Stimulated activated naive CD4-positive, alpha-beta T cell treated with Interleukin-2 at 50 U/mL for 16 hours (primary cell): ENCODE results near the gene LRRC3C.
A peak's percentile ranks its signal among the peaks of the same experiment; 100 is the strongest.
"Not testable (repeated sequence)": the region's sequence is repeated elsewhere in the genome, so short reads cannot be mapped to it uniquely, and the experiment has no call there.

Experiments
- DNase-seq: peaks from one replicate; lab custom pipeline; 2025; lab: John Stamatoyannopoulos, UW

LRRC3C gene

DNA sequence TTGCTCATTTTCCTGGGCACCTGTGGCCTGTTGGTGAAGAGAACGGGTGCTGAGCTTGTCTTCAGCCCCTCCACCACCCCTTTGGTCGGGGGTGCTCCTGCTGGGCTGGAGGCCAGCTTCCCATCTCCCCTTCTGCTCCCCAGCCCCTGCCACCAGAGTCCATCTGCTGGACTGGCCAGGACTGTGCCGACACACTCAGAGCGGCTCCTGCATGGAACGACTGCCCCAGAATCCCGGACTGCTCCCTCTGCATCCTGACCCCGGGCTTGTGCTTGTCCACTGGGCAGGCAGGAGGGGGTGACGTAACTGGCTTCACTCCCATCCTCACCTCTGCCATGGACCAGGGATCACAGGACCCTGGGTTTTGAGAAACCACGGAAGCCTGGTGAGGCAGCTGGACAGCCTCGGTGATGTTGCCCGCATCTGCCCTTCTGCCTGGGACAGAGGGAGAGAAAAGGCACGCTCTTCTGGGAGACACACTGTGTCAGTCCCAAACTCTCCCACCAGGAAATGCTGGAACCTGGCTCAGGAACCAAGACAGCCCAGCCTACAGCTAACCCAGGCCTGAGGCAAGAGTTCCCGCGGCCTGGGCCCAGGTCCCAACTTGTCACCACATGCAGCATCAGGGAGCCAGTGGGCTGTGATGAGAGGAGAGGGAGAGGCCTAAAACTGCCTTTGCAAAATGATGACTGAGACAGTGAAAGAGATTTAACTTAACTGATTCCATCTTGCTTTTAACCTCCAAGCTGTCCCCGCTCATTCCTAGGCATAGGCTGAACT lies 19.2 kb downstream of the LRRC3C start:
- DNase-seq = no peak

DNA sequence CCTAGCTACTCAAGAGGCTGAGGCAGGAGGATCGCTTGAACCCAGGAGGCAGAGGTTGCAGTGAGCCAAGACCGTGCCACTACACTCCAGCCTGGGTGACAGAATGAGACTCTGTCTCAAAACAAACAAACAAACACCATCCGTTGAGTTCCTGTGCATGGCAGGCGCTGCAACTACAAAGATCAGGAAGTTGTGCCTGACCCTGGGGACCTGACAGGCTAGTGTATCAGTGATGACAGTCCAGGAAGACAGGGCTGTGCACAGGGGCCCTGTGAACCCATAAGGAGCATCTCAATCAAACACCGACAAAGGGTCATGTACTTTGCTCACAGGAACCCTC lies 20.9 kb downstream of the LRRC3C start:
- DNase-seq = not testable (repeated sequence)

DNA sequence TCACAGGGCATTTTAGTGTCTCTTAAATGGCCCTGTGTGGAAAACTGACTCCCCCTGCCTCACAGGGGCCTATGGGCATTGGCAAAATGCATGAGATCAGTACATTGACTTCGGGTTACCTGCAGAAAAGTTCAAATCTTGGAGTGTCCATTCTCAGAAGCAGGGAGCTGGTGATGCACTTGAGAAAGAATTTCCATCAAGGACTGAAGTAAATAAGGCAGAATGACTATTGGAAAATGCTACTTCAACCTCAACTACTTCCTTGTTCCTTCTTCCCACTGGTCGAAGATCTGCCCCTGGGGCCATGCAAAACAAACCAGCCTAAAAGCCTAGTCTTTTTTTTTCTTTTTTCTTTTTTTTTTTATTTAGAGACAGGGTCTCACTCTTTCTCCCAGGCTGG lies 21.5 kb downstream of the LRRC3C start:
- no peak for DNase-seq

DNA sequence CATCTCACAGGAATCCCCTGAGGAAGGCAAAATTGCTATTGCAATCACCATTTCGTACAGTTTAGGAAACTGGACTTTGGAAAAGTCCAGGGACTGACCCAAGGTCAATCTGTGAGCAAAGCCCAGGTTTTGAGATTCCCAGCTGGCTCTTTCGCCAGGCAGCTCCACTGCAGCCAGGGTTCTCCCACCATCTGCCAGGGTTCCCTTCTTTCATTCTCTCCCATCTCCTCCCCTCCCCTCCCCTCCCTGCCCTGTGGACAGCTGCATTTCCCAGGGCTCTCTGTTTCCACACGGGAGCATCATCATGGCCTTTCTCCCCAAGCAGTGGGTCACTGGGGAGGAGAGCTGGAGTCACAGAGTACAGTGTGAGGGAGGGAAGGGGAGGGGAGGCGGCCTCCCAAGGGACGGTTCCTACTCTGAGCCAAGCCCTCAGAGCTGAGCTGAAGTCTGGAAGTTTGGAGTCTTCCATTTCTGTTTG lies 23.4 kb downstream of the LRRC3C start:
- no peak for DNase-seq

DNA sequence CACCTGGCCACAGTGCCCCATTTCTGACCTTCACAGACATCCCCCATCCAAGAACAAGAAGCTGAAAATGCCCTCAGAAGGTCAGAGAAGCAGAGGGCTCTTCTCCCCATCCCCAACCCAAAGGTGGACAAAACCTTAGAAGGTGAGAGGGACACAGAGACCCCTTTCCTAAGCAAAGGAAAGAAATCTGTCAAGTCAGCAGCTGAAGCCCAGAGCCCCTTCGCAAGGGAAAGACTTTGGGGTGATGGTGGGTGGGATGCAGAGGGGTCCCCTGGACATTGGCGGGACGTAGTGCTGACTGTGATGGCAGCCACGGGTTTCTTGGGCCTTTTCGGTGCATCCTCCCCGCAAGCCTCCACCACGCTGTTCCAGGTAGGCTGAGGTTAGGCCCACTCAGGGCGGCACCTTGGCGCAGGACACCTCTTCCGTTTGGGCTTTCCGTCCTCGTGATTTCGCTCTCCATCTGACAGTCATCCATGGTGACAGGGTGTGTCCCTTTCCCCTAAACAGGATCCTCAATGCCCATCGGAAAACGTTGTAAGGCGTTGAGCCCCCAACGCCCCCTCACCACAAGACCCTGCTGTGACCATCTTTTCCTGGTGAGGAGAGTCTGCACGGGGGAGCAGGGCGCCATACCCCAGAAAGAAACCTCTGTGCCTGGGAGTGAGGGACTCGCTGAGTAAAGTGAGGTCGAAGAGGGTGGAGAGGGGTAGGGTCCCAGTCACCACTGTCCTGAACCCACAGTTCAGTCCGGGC lies 24.6 kb downstream of the LRRC3C start:
- DNase-seq = no peak

DNA sequence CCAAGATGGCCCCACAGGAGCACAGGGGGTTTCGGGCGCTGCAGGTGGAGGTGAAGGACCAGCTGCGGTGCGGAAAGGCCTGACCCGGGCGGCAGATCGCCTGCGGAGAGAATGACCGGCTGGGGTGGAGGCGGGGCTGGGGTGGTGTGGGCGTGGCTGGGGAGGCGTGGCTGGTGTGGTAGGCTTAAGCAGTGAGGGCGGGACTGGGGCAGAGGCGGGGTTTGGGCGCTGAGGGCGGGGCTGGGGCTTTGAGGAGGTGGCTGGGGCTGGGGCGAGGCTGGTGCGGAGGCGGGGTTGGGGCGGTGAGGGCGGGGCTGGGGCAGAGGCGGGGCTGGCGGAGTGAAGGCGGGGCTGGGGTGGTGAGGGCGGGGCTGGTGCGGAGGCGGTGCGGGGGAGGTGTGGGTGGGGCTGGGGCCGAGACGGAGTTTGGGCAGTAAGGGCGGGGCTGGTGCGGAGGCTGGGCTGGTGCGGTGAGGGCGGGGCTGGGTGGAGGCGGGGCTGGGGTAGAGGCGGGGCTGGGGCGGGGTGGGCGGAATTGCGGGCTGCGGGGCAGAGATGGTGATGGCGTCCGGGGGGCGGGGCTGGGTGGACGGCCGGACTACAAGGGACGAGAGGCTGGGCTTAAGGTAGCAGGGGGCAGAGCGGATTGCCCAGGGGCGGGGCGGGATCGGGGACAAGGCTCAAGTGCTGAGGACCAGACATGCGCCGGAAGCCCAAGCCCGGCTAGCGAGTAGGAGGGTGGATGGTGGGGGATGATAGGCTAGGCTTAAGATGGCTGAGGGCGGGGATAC lies 25.3 kb downstream of the LRRC3C start:
- DNase-seq = peak; percentile 95

DNA sequence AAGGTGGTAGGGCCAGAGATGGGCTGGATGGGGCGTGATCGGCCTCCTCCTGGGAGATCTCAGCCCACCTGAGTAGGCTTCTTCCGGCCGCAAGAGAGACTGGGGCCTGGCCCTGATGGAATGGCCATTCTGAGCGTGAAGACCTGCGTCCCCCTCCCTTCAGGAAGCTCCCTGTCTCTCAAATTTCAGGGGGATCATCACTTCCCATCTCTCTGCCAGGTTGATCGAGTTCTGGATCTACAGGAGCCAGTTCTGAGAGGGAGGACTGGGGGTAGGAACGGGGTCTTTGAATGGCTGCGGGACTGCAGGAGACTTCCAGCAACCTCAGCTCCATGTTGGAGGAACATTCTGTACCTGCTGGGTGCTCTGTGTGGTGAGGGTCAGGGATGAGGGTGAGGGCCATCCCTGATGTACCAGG lies 25.9 kb downstream of the LRRC3C start:
- no peak for DNase-seq

DNA sequence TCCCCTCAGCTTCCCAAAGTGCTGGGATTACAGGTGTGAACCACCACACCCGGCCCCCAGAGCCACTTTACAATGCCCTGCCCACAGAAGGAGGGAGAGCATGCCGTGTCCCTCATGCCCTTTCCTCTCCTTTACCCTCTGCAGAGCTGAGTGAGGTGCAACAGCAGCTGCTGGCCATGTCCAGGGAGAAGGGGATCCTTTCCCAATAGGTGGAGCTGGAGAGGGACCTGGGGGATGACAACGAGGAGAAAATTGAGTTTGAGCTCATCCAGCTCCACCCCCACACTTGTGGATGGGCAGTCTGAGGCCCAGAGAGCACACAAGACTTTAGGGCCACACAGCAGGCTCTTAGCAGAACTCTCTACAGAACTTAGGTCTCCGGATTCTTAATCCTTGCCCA lies 27.3 kb downstream of the LRRC3C start:
- no peak for DNase-seq

DNA sequence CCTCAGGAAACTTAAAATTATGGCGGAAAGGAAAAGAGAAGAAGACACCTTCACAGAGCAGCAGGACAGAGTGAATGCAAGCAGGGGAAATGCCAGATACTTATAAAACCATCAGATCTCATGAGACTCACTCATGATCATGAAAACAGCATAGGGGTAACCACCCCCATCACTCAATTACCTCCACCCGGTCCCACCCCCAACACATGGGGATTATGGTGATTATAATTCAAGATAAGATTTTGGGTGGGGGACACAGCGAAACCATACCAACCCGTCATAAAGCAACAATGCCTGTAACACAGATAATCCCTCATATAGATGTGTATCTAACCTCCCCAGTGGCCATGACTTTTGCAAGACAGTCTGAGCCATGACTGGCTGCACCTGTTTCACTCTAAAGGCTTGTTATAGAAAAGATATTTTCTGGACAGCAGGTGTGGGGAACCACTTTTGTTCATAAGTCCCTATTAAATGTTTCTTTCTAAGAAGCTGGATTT lies 28.2 kb downstream of the LRRC3C start:
- DNase-seq = no peak

DNA sequence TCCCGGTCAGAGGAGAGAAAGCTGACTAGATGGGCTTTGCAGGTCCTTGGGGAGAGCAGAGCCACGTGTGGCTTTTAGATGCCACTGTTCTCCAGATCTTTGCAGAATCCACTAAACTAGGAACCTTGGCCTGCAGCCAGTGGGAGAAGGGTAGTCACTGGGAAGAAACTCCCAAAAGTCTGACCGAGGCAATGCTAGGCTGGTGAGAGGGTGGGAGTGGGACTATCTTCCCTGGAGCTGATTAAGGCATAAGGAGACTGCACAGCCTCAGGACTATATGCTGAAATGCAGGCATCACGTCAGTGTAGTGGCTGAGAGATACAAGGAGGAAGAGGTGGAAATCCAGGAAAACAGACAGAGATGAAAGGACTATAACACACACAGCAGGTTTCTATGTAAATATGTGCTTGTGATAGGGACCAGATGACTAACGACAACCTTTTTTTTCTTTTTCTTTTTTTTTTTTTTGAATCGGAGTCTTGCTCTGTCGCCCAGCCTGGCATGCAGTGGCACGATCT lies 33.1 kb downstream of the LRRC3C start:
- DNase-seq = no peak

DNA sequence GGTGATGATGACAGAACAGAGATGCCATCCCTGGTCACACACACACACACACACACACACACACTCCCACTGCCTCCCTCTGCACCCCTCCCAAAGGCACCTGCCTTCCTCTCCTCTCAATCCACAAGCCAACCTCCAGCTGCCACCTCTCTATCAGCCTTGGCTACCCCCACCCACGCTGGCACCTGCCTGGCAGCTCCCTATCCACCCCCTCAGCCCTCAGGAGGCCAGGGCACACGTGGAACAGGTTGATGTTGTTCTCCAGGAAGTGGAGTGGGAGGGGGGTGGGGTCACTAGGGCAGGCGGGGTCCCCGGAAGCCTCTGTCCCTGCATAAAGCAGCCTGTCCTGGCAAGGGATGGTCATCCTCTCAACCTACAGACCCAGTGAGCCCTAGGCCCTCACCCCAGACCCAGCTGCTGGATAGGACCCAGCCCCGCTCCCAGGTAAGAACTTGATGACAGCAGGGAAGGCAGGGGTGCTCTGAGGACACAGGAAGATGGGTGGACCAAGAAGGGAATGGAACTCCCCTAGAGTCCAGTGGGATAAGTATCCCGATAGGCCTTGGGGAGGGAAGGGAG lies 35.2 kb downstream of the LRRC3C start, which contains the start of gene GSDMA:
TSS of gene GSDMA (plus strand) at position 363 of the 579 bp plus-strand sequence. CDS start 2,684 bp downstream, outside the sequence.
- no peak for DNase-seq

DNA sequence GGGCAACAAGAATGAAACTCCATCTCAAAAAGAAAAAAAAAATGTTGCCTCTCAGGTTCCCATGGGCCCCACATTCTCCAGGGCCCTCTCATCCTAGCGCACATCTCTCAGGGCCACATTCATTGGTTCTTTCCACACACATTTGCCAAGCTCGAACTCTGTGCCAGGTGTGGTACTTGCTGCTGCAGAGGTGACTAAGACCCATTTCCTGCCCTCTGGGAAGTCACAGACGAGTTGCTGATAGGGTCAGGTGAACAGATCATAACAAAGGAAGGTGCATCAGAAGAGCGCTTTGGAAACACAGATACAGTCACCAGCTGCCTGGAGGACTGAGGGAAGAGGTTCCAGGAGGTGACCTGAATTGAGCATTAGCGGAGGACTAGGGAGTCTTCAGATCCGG lies 36.3 kb downstream of the LRRC3C start:
- no peak for DNase-seq

DNA sequence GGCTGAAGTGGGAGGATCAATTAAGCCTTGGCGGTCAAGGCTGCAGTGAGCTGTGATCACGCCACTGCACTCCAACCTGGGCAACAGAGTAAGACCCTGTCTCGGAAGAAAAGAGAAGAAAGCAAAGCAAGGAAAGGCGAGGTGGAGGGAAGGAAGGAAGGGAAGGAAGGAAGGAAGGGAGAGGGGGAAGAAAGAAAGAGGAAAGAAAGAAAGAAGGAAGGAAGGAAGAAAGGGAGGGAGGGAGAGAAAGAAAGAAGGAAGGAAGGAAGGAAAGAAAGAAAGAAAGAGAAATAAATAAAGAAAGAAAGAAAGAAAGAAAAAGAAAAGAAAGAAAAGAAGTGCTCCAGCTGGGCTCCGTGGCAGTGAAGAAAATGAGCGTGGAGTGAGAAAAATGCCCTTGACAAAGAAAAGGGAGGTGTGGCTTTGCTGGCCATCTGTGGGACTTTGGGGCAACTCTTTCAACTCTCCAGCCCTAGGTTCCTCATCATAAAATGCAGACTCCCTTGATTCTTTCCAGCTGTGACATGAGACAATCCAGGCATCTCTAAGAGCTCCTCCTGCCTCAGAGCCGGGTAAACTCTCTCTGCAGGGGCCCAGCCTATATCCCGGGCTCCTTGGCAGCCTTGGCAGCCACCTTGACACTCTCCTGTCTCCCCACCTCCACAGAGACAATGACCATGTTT lies 37.6 kb downstream of the LRRC3C start:
- DNase-seq = no peak

DNA sequence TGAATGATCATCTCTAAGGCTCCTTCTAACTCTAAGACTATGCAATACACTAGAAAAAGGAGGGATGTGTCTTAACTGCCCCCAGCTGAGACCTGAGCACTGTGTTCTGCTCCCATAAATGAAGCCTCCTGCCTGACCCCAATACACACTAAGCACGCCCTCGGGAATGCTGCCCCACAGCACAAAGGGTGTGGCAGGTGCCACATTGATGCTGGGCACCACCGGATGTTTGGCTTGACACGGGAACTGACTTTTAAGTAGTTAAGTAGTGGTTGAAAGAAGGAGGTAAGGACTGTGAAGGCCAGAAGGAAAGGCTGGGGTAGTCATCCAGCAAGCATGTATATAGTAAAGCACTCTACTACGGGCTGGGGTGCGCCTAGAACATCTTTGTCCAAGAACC lies 39.2 kb downstream of the LRRC3C start:
- no peak for DNase-seq

DNA sequence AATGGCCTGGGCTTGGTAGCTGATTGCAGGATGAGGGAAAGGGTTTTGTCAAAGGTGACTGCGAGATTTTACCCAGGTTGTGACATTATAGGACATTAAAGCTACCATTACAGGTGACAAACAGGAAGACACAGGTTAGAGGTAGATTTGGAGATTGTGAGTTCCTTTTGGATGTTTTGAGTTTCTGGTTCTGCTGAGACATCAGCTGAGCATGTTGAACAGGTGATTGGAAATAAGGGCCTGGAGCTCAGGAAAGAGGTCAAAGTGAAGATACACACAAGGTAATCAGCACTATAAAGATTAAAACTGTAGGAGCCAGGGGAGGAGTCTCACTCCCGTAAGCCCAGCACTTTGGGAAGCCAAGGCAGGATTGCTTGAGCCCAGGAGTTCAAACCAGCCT lies 41.2 kb downstream of the LRRC3C start:
- no peak for DNase-seq

DNA sequence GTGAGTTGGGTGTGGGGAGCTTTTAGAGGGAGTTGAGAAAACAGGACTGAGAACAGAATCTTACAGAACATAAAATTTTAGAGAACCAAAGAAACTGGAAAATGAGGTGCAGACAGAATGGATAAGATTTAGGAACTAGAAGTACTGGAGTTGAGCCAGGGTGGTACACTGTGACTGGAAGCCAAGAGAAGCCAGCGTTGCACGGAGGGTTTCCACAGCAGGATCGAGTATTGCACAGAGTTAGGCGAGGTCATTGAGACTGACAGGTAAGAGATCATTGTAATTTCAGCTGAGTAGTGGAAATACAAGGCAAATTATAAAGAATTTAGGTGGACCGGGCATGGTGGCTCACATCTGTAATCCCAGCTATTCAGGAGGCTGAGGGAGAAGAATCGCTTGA lies 41.8 kb downstream of the LRRC3C start:
- no peak for DNase-seq

DNA sequence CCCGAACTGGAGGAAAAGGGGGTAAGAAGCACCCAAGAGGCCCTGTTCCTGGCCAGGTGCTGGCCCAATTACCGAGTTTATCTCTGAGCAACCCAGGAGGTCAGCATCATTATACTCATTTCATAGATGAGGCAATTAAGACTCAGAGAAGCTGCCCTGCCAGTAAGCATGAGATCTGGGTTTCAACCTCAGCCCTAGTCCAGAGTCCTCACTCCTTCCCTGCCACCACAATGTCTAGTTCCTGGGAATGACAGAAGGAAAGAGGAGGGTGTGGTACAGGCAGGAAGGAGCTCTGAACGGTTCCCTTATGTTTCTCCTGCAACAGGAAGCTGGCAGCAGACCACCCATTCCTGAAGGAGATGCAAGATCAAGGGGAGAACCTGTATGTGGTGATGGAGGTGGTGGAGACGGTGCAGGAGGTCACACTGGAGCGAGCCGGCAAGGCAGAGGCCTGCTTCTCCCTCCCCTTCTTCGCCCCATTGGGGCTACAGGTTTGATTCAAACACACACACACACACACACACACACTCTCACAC lies 42.7 kb downstream of the LRRC3C start:
- DNase-seq = no peak

DNA sequence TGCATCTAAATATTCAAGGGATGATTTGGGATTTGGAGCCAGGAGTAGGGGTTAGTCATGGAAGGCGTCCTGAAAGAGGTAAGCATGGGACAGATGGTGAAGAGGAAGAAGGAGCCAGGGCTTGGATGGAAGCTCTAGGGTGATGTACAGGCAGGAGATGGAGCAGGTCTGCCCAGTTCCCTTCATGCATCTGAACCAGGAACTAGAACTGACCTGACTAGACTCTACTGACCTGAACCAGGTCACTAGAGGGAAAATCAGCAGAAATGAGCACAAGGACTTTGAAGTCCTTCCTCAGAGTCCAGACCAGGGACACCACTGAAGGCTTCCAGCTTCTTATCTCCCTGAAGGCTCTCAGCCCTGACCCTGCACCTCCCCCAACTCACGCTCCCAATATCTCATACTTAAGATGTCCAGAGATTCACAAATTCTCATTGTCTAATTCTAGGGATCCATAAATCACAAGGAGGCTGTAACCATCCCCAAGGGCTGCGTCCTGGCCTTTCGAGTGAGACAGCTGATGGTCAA lies 43.6 kb downstream of the LRRC3C start:
- DNase-seq = no peak

DNA sequence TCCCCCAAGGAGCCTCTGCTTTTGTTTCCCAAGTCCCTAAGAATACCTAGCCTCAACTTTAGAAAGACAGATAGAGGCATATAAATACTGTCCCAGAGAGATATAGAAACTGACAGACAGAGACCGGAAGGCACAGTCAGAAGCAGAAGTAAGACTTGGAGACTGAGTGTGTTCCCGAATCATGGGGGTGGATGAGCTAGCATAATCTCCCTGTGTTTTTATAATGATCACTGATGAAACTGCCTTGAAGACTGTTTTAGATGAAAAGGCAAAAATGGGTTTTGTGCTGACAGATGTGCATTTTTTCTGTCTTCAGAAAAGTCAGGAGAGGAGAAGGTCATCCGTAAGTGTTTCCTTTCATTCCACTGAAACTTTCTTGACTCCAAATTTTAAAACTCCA lies 44.7 kb downstream of the LRRC3C start:
- DNase-seq = no peak

DNA sequence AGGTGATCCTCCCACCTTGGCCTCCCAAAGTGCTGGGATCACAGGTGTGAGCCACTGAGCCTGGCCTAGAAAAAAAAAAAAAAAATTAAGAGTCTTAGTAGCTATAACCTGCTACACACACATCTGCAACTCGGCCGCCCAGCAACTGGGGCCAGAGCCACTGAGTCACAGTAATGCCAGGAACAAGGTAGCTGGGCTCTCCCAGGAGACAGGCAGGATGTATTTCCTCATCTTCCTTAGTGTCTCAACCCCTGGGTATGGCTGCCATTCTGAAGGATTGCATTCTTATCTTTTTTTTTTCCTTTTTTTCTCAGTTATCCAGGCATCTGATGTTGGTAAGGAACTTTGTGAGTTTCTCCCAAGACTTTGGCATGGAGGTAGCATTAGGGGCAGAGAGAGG lies 46.0 kb downstream of the LRRC3C start:
- DNase-seq = no peak

DNA sequence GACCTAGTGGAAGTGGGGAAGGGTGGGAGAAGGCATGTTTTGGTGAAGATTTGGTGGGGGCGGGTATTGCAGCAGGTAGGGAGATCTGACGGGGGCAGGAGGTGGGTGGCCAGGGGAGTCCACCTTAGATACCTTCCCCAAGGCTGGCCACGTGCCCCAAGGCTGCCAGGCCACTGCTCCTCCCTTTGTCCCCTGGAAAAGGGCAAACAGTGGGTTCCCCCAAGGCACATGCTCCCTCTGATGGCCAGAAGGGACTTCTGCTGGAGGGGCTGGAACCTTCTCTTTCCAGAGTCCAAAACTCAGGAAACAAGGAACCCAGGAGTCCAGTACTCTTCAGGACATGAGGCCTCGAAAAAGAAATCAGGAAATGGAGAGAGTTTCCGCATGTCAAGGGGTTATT lies 46.9 kb downstream of the LRRC3C start:
- no peak for DNase-seq
